ENCODE measurements around the gene SGSM2.
A peak's percentile ranks its signal among the peaks of the same experiment; 100 is the strongest.

The SGSM2 gene

DNA sequence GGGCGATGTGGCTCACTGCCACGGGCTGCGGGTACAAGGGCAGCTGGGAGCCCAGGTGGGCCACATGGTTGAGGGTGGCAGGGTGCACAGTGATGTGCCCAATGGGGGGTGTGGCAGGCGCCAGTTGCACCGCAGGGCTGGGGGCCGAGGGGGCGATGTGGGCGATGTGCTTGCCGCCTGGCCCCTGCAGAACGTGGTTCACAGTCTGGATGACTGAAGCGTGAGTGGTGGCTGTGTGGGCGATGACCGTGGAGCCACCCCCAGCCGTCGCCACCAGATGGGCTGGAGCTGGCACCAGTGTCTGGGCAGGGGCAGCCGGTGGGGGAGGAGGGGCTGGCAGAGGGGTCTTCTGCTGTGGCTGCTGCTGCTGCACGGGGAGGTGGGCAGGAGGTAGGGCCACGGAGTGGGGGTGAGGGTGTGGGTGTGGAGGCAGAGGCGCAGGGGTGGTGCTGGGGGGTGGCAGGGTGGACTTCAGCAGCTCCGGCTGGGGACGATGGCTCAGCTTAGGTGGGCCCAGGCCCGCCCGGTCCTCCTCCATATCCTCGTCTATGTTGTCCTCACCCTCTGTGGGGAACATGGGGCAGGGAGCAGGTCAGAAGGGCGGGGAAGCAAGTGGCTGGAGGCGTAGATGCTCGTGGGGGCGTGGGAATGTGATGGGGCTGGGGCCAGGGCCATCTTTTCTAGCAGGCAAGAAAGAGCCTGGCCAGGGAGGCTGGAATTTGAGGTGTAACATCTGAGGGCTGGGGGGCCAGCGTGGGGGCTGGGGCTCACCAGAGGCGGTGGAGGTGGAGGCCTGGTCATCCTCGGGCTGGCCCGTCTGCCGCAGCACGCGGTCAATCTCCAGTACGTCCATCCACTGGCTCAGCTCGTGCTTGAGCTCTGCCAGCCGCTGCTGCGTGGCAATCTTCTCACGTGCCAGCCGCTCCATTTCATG is 50.1 kb downstream of the SGSM2 start:
- DNase-seq: no peak

DNA sequence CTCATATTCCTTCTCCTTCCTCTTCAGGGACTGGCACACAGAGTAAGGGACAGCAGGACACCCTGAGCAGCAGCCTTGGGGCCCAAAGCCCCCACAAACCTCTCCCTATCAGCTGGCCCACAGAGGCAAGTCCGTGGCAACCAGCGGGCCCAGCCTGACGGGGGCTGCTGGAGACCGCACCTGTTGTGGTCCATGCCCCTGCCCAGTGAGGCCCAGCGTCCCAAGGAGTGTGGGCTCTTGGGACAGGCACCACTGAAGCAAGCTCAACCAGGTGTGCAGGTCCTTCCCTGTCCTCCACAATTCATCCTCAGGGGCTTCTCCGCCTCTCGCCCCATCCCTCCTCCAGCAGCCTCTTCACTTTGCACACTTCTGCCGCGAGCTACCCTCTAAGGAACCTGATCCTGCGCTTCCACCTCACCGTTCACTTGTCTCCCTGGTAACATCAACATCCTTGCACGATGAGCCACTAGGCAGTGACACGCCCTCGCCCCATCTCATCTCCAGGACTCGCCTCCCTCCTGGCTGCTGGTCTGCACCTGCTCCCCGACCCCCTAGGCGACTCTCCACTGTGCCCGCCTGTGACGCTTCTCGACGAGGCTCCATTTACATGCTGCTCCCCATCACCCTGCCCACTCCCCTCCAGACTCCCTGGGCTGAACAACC is 50.9 kb downstream of the SGSM2 start:
- no peak for DNase-seq

DNA sequence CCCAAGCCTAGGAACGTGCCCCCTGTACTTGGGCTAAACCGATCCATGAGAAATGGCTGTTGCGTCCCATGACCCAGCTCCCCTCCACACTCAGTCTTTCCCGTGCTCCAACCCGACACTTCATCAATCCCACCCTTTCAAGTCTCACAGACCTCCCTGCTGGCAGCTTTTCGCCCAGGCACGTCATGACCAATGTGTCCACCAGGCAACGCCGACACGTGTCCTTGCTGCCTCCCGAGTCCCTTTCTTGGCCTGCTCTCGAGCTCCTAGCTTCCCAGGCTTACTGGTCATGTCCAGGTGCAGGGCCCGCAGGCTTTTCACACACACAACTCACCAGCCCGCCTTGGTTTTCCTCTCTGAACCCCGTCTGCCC is 51.4 kb downstream of the SGSM2 start:
- no peak for DNase-seq

DNA sequence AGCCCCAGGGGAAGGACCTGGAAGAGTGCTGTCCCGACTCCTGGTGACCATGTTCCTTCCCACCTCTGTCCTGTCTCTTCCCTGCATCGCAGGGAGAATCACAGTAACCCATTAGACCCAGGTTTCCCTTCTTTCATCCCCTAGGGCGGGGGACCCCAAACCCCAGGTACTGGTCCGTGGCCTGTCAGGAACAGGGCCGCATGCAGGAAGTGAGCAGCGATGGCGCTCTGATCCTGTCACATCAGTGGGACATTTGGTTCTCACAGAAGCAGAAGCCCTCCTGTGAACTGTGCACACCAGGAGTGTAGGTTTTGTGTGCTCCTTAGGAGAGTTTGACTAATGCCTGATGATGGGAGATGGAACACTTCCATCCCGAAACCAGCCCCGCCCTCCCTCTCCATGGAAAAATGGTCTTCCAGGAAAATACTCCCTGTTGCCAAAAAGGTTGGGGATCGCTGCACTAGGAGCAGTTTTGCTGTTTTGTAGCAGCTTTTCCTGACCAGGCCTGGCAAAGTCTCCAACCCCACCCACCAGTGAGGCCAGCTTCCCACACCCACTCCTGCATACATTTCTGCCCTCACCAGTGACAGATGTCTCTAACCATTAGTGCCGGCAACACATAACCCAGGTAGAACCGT is 53.0 kb downstream of the SGSM2 start:
- no peak for DNase-seq

DNA sequence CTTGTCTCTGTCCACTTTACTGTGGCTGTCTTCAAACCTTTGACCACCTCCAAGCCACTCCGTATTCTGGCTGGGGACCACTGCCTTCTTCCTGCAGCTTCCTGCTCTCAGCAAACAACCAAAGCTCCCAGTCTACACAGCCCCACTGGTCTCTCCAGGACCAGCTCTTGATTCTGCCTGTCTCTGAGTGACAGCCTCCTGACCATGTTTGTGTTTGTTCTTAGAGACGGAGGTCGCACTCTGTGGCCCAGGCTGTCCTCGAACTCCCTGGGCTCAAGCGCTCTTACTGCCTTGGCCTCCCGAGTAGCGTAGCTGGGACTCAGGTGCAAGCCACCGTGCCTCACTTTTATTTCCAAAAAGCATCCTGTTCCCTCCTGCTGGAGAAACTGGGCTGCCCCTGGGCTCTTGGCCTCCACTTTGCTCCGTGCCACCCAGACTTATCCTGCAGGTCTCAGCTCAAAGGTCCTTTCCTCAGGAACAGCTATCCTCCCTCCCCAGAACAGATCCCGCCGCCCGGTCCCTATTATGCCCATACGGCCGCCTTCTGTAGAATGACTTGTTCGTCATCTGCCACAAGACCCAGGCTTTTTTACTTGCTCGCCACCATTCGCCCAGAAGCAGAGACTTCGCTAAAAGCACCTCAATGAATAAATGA is 54.4 kb downstream of the SGSM2 start:
- DNase-seq: no peak

DNA sequence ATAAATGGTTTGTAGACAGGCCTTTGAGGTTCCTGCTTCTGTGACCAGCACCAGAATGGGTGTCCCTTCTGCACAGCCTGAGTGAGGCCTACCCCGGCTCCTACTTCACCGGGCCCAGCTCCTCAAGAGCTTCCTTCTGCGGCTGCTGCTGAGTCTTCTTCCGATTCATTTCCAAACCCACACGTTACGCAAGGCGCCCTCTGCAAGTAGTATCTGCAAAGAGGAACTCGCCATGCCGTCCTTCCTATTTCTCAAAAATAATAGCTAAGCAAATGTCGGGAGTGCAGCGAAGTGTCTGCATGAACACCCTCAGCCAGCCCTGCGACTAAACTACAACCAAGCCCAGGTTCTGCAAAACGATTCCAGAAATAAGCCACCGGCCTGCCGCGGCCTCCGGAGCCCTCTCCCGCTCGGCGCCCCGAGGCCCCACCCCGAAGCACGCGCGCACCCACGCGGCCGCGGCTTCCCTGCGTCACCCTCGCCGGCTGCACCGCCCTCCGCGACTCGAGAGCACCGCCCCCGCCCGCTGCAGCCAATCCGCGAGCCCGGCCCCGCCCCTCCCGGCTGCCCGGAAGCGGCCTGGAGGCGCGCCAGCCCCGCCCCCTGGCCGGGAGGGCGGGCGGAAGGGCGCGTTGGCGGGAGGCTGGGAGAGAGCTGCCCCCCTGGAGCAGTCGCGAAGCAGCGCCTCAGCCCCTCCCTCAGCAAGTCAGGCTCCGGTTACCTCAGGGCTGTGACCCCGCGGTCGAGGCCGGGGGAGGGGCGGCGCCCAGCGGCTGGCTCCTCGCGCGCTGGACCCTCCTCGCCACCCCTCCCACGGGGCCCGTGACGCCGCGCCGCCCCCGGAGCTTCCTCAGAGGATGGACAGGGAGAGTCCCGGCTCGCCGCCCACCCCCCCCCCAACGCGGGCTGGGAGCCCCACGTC is 55.2 kb downstream of the SGSM2 start:
- DNase-seq: peak; percentile 89 to 97

DNA sequence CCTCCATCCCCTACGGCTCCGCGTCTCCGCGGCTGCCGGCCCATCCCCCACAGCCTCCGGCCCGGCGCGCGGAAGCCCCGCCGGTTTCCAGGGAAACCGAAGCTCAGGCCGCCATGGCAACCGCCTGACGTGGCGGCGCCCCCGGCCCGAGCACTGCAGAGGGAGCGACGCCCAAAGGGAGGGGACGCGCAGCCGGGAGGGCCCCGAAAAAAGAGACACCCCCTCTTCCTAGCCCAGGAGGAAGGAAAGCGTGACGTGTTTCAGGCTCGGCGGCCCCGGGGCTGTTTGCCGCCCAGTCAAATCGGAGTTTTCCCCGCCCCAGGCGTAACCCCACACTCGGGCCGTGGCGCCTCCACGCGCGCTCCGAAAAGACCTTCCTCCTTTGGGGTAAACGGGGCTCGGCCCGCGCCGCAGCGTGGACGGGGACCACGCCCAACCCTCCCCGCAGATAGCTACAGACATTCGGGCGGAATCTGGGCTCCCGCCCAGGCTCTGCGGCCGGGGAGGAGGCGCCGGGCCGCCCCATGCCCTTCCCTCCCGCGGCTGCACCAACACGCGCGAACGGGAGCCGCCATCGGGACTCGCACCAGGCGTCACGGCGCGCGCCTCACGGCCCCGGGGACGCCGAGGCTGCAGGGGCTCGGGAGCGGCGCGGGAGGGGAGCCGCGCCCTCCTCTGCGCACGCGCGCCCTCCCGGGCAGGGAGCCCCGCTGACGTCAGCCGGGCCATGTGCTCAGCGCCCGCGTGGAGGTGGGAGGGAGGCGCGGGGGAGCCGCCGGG is 56.1 kb downstream of the SGSM2 start:
- peak; percentile 78 to 92 for DNase-seq

DNA sequence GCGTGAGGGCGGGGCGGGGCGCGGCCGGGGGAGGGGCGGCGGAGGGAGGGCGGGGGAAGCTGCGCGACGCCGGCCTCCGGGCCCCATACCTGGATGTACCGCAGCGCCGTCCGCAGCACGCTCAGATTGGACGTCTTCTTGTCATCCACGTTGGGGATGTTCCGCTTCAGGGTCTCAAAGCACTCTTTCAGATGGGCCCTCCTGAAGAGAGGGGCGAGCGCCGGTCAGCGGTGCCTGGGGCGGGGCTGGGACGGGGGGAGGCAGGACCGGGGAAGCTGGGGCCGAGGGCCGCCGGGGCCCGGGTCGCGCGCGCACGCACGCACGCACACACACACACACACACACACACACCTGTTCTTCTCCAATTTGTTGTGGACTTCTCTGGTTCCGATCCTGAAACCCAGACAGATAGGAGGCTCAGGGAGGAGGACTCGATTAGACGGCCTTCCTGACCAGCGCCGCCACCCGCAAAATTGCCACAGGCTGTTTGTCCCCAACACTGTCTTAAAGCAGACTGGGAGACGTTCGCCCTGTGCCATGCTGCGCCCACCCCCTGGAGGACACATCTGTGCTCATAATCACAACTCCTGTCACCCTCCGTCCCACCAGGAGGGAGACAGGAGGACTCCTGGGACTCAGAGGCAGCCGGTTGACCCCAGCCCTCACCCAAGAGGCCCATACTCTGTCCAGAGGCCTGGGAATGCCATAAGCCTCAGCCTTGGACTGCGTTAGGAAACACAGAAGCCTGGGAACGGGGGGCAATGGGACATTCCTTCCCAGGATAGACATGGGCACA is 56.9 kb downstream of the SGSM2 start:
- no peak for DNase-seq

DNA sequence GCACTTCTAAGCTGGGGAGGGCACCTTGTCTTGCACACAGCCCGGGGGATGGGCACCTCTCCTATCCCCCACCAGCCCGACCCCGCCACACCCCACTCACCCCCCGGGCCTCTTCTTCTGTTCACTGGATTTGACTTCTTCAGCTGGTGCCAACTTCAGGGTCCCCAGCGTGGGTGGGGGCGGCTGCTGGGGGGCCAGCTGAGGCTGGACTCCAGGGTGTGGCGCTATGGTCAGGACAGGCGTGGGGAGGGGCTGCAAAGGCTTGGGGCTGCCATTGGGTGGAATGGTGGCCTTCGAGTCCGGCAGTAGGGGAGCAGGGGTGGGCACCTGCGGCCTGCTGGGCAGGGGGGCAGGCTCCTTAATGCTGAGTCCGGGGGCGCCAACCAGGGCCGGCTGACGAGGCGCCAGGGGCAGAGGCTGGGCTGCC is 57.5 kb downstream of the SGSM2 start:
- DNase-seq: no peak

DNA sequence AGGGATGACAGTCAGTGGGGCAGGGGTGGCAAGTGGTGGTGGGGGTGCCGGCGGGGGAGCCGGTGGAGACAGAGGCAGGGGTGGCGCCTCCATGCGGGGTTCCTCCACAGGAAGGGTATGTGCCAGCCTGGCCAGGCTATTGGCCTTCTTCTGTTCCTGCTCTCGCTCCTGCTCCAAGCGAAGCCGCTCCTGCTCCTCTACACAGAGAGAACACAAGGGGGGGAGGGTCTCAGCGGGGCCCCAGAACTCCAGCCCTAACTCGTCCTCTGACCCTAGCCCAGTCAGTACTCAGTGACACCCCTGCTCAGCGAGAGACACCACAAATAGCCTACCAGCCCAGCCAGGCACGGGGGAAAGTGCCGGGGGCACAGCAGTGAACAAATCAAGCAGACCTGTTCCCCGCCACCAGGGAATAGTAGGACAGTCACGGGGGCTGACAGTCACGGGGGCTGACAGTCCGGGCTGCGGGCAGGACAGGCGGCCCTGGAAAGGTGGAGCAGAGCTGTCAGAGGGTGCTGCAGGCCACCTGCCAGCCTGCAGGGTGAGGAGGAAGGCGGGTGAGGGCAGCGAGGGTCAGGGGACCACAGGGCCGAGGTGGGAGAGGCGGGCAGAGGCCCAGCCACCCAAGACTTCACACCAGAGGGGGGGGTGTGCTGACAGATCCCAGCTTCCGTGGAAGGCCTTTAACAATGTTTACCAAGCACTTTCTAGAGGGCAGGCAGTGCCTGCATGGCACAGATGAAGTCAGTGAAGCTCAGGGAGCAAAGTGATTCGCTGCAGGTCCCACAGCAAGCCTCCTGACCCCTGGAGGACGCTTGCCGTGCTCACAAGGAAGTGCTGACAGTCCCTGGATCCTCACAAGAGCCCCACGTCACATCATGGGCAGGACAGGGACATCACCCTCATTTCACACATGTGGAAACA is 58.2 kb downstream of the SGSM2 start:
- DNase-seq: no peak

DNA sequence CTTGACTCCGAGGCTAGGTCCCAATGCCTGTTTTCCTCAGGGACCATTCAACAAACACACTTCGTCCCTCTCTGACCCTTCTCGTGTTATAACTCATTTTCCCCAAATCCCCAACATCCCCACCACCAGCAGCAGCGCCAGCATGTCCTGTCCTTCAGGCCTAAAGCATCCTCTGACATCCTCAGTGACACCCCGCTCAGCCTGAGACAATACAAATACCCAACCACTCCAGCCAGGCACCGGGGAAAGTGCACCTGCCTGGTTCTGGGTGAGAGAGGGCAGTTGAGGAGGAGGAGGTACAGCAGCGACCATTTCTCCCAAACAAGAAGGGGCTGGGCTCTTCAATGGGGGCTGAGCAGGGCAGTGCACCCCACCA is 58.9 kb downstream of the SGSM2 start:
- DNase-seq: no peak

DNA sequence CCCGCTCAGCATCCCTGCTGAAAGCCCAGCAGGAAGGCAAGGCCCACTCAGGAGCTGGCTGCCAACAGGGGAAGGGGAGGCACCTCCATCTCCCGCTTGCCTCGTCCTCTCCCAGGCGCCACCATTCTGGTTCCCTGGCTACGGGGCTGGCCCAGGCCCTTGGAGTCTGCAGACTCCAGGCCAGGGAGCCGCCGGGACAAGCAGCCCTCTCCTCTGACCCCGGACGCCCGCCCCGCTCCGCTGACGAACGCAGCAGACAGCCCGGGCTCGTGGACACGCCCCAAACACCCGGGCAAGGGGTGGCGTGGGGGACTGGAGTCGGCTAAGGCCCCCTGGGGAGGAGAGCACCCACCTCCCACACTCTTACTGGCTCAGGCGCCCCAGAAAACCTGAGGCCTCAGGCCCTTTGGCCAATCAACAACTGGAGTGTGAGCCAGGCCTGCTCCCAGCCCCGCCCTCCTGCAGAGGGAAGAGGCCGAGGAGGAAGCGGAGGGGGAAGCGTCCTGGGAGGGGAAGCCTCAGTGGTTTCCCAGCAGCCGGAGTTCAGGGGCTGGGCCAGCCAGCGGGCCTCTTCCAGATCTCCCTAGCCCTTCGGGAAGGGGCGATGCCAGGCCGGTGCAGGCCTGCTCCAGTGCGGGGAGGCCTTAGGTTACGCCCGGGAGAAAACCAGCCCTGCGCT is 59.4 kb downstream of the SGSM2 start:
- no peak for DNase-seq

DNA sequence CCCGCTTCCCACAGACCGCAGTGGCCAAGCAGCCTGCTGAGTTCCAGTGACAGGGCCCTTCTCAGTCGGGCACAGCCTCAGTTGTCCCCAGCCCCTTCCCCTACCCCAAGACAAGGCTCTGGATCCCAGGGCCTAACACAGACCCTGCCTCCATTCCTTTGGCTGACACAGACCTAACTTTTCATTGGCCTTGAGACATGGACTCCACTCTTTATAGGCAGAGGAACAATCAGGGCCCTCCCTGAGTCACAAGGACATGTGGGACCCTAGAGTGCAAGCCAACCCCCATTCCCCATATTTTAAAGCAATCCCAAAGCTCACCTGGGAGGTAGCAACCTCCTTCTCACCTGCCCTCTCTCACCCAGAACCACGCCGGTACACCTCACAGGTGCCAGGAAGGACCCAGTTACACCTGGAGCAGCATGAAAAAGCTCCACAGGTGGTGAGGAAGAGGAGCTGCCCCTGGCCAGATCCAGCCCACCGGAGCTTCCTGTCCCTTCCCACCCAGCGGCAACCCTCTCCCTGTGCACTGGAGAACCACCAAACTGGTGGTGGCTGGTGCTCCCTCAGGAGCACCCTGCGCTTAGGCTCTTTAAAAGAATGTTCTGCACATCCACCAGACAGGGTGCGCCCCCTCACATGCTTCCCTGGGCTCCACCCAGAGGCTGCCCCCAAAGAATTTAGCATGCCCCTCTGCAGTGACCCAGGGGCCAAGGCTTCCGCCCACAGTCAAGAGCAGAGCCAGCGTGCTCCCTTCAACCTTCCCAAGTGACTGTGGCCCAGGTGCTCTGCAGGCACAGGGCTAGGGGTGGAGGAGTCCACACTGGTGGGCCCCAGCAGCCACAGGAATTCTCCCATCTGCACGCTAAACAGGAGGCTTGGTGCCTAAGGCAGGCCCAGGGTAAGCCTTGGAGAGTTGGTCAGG is 60.2 kb downstream of the SGSM2 start:
- no peak for DNase-seq

DNA sequence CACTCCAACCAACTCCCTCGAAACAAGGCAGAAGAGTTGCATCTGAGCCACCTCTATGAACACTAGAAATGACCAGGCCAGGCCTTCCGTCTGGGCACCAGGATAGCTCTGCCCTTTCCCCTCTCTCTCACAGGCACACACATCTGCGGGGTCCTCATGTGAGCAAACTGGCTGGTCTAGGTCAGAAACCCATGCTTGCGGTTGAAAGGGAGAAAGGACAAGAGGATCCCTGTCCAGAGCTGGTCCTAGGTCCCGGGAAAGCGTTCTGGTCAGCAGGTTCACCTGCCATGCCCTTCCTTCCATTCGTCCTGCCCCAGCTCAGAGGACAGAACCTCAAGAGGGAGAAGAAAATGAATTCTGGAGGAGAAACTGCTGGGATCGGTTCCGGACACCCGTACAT is 60.9 kb downstream of the SGSM2 start:
- no peak for DNase-seq

DNA sequence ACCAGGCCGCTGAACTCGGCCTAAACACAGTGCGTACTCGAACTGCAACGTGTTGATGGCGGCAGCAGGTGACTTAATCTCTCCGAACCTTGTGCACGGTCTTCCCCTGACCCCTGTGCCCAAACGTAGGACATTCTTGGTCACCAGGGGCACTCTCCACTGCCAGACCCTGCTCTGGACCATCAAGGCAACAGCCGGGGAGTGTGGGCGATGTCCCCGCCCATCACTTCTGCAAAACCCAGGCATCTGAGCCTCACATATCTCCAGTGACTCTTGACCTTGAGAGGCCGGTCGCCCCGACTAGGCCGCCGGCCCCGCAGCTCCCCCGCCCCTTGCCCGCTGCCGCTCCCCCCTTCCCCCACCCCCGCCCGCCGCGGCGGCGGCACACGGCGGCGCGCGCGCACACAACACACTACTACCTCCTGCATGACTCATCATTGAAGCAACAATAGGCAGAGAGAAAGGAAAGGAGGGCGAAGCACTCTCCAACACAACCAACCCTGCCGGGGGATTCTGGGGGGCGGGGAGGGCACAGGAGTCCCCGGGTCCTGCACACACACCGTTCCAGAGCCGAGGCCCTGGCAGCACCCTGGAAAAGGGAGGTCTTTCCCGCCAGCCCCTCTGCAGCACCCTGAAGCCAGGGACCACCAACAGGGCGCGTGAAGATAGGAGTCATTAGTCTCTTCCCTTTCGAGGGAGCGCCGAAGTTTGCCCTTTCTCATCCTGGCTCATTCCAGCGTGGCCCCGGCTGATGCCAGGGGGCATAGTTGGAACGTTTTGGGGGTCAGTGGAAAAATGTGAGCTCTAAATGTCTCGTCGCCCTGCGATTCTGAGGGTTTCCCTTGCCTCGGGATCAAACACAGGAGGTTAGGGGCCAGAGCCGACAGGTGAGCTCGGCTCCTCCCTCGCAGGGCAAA is 61.6 kb downstream of the SGSM2 start:
- peak in 1 of 2 experiments; percentile 43 for DNase-seq

Measured in NCI-H446 (cell line).